Measurements from ENCODE around the gene CLCNKB.
A peak's percentile ranks its signal among the peaks of the same experiment; 100 is the strongest.
"Not testable (repeated sequence)": the region's sequence is repeated elsewhere in the genome, so short reads cannot be mapped to it uniquely, and the experiment has no call there.

The CLCNKB gene

DNA sequence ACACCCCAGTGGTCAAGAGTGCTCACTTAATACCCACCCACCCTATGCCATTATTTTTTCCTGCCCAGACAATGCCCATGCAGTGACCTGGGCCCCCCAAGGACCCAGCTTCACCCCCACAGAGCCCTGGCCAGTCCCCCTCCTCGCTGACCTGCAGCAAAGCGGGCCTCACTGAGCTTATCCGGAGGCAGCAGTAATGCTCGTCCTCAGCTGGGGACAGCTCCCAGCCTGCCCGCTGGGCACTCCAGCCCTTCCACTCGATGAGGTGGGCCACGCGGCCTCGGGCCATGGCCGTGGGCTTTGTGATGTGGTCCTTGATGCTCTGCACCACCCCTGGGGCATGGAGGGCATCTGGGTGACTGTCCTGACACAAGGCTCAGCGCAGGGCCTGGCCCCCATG lies 7.1 kb upstream of the CLCNKB start:
- not testable (repeated sequence) for DNase-seq

DNA sequence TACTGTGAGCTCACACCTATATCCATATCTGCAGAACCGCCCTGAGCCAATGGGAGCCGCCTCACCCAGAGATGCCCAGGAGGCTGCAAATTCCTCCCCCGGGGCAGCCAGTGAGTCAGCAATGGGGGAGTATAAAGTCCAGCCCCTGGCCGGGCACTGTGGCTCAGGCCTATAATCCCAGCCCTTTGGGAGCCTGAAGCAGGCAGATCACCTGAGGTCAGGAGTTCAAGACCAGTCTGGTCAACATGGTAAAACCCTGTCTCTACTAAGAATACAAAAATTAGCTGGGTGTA lies 5.0 kb upstream of the CLCNKB start:
- no peak for DNase-seq

DNA sequence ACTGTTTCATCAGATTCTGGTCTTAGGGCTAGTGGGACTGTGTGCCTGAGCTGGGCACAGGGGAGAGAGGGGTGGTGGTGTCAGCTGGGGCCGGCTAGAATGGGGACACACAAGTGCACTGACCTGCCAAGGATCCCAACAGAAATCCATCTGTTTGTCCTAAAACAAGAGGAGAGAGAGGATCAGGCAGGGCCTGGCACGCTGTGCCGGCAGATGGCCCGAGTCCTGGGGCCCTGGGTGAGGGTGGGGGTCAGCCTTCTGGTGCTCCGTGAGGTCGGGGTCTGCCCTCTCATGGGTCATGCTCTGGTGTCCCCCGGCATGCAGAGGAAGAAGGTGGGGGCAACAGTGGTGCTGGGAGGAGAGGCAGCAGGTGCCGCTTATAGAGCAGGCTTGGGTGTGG lies 3.7 kb upstream of the CLCNKB start:
- not testable (repeated sequence) for DNase-seq

DNA sequence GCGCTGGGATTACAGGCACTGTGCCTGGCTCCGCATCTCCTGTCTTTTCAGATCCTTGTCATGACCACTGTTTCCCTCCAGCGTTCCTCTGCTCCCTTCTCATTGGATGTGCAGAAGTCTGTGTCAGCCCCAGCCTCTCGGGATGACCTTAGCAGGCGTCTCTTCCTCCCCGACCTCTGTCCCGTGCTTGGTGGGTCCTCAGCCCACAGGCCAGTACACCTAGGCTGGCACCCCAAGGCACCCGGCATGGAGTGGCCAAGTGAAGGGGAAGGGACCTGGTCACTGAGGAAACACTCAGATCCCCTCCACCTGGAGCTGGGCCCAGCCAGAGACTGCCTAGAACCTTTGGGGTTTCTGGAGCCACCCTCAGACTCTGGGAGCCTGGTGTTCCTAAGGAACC lies 2.4 kb upstream of the CLCNKB start:
- no peak for DNase-seq

DNA sequence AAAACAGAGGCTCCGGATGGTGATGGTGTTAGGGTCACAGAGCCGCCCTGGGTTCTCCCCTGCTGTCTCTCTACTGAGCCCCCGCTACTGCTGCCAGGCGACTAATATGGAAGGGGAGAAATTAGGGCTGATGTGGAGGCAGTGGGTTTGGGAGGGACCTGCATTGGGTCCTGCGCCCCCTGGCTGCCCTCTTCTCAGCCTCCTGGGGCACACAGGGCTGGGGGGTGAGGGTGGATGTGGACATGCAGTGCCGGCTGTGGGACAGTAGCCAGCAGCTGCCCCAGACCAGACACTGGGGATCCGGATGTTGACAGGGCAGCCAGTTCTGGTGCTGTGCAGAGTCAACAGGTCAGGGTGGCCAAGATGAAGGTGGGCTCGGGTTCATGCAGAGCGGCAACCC lies 1.5 kb upstream of the CLCNKB start:
- DNase-seq, result no peak

DNA sequence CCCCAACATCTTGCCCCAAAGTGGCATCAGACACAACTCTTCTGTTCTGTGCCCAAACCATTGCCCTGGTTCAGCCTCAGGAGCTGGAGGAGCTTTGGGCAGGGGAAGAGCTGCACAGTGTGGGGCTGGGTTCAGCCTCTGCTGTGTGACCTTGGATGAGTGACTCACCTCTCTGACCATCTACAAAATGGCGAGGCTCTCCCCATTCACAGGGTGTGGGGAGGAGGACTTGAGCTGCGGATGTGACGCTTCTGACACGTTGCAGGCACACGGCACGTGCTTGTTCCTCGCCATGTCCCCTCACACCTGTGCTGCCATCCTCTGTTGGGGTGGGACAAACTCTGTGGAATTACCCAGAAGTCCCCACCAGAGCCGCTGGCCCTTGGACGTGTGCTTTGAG lies 928 bp upstream of the CLCNKB start:
- DNase-seq, result not testable (repeated sequence)

DNA sequence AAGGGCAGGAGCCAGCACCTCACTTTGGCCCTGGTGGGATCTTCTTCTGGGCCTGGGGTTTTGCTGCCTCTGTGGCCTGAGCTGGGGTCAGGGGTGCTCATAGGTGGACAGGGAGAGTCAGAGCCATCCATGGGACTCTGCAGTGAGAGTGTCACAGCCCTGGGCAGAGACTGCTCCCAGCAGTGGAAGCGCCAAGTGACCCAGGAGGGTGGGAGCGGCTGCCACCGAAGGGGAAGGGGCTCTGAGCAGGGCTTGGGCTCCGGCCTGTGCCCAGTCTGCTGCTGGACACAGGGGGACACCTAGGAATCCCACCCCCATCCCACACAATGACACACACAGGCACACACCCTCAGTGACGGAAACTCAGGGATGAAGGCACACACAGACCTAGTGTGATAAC lies 368 bp downstream of the CLCNKB start:
- no peak for DNase-seq

DNA sequence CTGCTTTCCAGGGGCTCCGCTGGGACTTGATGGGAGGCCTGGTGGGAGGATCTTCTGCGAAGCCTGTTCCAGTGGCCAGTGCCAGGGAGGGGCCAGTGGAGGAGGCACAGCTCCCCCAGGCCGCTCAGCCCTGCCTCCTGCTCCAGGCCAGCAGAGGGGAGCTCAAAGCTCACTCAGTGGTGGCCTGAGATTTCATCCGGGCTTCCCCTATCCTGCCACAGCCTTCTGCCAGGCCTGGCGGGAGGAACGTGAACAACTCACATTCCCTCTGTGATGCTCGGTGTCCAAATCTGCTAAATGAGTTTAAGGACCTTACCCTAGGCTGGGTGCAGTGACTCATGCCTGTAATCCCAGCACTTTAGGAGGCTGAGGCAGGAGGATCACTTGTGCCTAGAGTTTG lies 3.3 kb downstream of the CLCNKB start:
- DNase-seq, result no peak

DNA sequence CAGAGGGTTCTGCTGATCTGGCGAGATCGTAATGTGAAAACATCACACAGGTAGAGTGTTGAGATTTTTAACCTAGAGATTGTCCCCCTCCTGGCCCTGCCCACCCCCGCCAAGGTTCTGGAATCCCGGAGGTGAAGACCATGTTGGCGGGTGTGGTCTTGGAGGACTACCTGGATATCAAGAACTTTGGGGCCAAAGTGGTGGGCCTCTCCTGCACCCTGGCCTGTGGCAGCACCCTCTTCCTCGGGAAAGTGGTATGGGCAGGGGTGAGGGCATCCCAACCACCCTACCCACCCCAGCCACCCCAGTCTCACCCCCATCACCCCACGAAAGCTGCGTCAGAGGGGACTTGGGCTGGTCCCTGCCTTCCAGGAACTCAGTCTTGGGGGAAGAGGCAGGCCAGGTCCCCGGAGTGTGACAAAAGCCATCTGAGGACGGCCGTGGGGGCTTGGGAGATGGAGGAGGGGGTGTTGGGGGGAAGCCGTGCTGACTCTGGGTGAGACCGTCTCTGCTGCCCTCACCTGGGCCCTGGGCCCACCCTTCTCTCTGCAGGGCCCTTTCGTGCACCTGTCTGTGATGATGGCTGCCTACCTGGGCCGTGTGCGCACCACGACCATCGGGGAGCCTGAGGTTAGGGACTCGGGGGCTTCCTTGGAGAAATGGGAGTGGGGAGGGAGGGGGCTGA lies 4.4 kb downstream of the CLCNKB start:
- DNase-seq, result no peak

DNA sequence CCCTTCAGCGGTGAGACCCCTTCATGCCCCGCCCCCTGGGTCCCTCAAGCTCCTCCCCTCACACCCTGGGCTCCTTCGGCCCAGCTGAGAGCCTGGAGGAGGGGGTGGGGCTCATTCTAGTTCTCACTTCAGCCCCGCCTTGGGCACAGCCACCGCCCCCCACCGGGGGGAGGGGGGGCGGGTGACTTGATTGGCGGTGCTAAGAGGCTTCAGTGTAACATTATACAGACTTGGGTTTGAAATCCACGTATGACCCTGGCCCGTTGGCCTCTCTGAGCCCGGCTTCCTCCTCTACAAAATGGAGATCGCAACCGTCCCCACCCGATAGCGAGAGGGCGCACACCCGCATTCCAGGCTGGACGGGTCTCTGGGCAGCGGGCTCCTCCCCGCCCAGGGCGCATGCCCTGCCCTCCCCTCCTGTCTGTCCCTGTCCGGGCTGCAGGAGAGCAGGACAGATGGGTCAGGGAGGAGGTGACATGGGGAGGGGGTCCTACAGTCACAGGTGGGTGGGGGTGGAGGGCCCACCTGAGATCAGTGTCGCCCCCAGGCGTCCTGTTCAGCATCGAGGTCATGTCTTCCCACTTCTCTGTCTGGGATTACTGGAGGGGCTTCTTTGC lies 5.1 kb downstream of the CLCNKB start:
- DNase-seq, result peak in 1 of 4 experiments; percentile 37

DNA sequence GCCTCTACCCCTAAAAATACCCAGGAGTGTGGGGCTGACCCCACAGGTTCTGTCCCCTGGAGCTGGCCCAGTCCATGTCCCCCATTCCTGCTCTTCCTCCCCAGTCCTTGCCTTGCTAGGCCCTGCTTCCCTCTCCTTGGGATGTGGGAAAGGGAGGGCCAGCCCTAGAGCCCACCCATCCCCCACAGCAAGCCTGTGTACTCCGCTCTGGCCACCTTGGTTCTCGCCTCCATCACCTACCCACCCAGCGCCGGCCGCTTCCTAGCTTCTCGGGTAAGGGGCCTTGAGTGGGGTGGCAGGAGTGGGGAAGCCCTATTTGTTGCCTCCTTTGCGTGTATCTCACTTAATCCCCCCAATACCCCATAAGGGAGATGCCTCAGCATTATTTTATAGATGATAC lies 6.7 kb downstream of the CLCNKB start:
- no peak for DNase-seq

DNA sequence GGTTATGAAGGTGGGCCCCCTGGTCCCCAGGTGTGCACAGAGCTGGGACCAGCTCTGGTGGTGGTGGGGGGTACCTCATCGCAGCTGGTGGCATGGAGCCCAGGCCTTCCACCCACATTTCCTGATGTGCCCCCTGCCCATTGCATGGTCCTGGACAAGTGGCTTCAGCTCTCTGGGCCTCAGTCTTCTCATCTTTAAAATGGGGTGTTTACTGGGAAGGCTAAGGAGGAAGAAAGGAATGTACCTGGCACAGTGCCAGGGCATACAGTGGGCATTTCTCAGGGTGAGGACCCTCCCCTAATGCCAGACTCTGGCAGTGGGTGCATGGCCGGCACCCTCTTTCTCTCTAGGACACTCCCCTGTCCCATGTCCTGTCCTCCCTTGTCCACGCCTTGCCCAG lies 7.5 kb downstream of the CLCNKB start:
- DNase-seq, result no peak

DNA sequence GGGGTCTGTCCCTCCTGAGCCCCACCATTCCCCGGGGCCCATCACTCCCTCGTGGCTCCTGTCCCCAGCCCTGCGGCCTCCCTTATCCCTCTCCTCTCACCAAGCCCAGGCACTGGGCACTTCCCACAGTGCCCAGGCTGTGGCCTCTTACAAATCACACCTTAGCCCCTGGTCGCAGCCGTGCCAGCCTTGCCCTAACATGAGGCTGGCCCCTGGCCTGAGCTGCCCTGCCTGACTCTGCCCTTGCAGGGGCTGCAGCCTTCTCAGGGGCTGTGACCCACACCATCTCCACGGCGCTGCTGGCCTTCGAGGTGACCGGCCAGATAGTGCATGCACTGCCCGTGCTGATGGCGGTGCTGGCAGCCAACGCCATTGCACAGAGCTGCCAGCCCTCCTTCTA lies 8.4 kb downstream of the CLCNKB start:
- DNase-seq, result not testable (repeated sequence)

DNA sequence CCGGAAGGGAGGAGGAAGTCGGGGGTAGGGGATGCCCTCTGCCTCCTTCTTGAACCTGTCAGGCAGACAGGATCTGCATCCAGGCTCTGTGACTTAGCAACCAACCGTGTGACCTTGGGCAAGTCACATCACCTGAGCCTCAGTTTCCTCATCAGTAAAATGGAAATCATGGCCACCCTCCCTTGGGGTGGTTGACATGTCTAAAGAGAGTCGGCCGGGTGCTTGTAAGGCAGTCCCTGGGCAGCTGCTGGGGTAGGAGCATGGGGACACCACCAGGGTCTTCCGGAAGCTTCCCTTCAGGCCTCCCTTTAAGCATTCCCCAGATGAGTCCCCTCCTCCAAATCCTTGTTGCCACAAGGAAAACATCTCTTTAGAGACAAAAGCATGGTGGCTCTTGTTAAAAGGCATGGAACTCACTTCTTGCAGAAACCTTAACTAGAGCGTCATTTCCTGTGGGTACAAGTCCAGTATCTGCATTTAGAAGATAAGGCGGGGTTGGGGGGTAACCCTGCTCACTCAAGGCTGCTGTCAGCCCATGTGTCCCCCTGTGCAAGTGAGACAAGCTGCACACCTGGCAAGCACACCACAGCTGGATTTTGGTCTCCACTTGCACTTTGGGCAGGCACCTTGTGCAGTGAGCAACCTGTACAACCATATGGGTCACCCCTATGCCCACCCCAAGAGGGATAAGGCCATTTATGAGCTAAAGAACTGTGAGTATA lies 10.4 kb downstream of the CLCNKB start:
- no peak for DNase-seq

DNA sequence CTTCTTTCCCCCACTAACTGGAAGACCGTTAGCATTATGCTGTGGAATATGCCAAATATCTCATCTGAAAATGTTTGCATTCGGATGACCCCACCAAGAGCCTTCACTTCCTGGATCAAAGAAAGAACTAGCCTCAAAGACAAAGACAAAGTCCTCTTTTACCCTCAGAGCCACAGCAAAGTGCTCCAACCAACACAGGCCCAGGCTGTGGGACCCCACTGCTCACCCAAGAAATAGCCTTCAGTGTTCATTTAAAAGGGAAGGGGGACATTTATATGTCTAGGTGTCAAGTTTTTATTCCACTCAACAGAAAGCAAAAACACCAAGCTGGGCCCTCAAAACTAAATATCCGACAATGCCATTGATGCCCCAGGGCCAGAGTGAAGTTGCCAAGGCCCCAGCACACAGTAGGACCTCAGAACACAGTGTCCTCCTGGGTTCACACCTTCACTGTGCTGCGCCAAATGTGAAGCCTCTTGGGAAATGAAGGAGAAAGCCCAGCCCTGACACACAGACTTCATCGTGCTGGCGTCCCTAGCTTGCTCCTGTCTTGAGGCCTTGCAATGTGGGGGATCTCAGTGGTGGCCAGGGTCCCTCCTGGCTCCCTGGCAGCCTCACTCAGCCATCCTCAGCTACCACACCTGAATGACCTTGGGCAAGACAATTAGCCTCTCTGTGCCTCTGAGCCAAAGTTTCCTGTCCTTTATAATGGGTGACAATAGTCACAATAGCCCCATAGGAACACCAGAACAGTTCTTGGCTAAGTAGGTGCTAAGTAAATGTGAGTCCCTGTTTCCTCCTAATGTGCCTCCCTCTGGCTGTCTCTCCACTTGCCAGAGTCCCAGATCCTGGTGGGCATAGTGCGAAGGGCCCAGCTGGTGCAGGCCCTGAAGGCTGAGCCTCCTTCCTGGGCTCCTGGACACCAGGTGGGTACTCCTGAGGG lies 11.3 kb downstream of the CLCNKB start:
- DNase-seq, result no peak

DNA sequence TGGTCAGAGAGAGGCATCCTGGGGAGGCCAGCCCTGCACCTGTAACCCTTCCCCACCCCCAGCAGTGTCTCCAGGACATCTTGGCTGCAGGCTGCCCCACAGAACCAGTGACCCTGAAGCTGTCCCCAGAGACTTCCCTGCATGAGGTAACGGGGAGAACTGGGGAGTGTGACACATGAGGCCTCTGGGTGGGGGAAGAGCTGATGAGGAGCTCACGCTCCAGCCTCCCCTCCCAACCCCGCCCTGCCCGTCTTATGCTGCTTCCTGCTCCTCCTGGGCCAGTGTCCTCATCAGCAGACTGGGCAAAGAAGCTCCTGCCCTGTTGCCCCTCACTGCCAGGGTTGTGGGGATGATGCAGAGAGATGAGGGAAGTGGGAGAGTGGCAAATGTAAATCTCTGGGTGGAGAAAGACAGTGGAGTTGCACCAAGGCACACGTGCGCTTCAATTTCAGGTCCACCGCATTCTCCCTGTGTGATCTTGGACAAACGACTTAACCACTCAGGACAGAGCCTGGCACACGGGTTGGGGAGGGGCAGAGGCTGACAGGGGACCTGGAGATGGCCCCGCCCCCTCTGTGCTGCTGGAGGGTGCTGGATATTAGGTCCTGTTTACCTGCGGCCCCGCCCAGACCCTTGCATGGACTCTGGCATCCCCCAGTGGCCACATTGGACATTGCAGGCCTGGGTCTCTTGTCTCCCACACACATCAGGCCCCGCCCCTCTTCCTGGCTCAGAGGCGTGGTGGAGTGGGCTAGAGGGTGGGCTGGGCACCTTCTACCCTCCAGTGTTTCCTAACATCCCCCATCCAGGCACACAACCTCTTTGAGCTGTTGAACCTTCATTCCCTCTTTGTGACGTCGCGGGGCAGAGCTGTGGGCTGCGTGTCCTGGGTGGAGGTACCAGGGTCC lies 12.3 kb downstream of the CLCNKB start:
- peak; percentile 23 to 78 (median 54) for DNase-seq

DNA sequence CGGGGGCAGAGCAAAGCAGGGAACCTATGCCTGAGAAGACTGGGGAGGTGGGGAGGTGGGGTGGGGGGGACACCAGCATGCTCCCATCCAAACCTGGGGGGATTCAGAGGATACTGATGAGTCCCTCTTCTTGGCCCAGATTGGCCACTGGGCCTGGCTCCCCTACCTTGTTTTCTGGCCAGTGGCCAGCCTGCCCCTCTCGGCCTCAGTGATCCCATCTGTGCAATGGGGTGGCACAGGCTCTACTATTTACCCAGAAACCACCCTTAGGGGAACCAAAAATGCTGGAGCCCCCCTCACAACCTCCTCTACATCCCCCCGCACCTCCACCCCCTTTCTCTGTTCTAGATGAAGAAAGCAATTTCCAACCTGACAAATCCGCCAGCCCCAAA lies 12.9 kb downstream of the CLCNKB start:
- DNase-seq, result not testable (repeated sequence)

DNA sequence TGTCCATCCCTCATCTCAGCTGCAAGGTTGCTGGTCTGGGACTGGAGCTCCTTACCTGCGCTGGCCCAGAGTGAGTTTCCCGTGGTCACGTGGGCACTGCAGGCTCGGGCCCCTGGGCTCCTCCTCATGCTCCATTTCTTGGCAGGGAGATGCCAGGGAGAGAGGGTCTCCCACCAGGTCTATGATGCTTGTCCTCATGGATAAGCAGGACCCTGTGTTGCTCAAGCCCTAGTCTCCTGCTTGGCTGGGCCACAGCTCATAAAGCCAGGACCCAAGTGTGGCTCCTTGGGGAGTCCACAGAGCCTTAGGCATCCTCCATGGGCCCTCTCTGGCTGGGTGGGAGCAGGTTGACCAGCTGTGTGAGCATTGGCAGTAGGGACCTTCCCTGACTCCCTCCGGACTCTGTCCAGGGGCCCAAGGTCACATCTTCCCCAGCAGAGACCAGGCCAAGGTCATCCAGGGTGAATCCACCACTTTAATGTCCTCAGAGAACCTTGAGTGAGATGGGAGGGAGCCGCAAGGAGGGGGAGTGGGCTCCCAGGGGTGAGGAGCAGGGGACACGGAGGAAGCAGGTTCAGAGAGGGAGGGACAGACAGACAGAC lies 13.8 kb downstream of the CLCNKB start:
- DNase-seq, result not testable (repeated sequence)

DNA sequence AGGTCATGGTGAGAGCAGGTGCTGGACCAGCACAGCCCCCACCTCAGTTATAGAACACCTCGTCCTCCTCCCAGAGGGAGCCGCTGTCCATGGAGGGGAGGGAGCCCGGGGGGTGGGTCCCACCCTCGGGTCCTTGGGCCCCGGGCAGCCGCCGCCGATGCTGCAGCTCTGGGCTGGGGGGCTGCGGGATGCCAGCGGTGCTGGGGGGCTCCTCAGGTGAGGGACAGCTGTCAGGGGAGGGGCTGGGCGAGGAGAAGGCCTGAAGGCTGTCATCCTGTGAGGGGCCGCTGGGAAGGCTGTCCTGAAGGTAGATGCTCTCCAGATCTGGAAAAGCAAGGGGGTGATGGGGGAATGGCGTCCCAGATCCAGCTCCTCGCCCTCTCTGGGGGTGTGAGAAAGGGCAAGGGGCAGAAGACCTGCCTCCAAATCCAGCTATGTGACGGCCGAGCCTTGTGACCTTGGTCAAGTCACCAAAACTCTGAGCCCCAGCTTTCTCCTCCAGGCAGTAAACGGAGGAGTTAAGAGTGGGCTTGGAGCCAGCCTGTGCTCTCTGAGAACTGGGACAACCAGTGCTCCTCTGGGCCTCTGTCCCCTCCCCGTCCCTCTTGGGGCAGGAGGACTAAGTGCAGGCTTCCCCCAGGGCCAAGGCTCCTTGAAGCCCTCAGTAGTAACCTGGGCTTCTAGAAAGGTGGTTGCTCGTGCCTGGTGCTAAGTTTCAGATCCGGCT lies 15.0 kb downstream of the CLCNKB start:
- DNase-seq, result not testable (repeated sequence)

DNA sequence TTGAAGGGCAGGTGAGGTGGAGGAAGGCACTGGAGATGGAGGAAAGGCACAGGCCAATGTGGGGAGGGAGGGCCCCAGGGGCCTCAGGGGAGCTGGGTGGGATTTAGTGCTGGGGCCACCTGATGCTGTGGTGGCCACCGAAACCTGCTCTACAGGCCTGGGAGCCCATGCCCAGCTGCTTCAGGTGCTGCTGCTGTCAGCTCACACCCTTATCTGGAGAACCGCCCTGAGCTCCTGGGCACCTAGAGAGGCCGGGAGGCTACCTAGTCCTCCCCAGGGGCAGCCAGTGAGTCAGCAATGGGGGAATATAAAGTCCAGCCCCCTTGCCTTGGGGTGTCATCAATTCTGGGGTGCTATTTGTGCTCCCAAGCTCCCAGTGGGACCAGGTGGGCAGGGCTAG lies 17.7 kb downstream of the CLCNKB start:
- DNase-seq, result no peak

All from activated naive CD4-positive, alpha-beta T cell (primary cell).